A172 (cell line): ENCODE results near the gene STK33. TPM values are rescaled to one million over a fixed set of nuclear protein-coding genes. Genes with fewer than 3 reads are reported as not detected.

Experiments
- DNase-seq: peaks from one replicate; pipeline ENCODE4 v3.0.0-alpha.2; 2015; ENCODE audit warnings: low spot score
- total RNA-seq: library from RNA; depleted of rRNA; stranded (reverse); fragments of >200 nt; shearing (Covaris generic); gene quantifications from 2 replicates; pipeline ENCODE4 v1.2.3, GENCODE V29; 2014

STK33 gene
- total RNA-seq, 1 experiment from 2014 or later: 31.3 TPM

DNA sequence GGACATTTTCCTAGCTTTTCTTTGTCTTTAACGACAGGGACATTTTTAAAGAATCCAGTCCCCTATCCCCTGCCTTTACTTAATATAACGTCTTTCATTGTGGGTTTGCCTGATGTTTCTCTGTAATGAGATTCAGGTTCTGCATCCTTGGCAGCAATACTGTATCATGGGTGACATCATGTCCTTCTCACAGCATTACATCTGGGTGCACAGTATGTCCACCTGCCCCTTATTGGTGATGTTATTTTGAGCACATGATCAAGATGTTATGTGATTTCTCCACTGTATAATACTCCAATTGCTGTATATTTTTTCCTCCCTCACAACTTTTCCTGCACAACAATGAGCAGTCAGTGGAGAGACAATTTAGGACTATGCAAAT lies 9.7 kb upstream of the STK33 start:
- no peak for DNase-seq

DNA sequence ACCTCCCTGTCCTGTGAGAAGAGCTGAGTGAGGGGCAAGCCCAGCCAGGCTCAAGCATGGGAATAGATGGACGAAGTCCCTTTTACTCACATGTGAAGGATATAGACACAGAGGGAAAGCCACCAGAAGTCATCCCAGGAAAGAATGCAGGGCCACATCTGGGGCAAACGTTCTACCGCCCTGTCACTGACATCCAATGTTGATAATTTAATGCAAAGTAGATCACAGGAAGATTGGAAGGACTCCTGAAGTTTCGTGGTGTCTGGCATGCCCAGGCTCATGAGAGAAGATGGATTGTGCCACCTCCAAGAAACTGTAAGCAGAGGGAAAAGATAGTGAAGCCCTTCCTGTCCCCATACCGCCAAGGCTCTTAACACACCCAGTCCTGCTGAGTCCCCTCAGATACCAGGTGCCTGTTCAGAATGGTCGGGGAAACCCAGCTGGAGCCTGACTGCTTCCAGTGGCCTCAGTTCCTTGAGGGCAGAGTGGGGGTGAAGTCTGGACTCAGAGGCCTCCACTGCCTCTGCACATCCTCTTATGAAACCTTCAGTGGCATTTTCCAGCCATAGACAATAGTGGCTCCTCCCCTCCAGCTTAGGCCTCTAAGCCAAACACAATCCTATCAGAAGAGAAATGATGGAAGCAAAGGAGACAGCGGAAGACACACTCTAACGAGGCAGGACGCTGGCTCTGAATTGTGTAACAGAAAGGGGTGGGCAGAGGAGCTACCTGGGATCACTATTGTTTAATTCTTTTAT lies 7.5 kb upstream of the STK33 start:
- DNase-seq: no peak

DNA sequence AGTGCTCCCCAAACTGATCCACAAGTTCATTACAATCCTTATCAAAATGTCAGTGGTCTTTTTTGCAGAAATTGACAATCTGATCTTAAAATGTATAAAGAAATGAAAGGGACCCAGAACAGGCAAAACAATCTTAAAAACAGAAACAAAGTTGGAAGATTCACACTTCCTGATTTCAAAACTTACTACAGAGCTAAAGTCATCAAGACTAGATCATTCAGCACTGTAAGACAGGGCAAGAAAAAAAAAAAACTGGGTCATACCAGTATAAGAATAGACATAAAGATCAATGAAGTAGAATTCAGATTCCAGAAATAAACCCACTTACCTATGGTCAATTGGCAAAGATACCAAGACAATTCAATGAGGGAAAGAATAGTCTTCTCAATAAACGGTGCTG lies 4.5 kb upstream of the STK33 start:
- DNase-seq: no peak

DNA sequence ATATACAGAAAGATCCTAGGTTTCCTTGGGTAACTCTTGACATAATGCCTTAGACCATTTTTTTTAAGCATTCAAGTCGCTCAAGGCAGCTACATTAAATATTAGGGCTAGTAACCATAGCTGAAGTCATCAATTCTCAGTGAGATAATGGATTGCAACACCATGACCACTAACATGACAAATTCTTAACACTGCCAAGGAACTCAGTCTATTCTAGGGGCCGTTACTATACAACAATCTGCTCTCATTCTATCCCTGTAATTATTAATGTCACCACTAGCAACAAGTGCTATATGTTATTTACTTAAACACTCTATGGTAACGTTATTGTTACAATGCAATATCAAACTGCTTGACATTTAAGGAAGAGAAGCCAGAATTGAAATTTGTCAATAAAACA lies 3.2 kb upstream of the STK33 start:
- no peak for DNase-seq

DNA sequence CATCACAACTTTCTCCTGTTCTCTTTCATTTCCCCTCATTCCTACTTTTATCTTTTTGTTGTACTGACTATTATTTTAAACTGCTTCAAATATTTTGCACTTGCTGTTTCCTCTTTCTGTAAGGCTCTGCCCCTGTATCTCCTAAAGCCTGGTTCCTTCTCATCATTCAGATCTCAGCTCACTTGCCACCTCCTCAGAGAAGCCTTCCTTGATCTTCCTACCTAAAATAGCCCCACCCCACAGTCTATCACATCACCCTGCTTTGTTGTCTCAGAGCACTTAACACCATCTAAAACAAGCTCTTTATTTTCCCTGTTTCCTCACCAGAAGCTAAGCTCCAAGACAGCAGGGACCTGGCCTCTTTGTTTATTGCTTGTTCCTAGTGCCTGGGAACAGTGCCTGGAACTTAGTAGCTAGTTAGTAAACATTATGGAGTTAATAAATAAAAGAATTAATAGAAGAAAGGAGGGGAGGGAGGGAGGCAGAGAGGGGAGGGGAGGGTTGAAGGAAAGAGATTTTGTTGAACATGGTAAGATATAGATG lies 2.5 kb upstream of the STK33 start:
- no peak for DNase-seq

DNA sequence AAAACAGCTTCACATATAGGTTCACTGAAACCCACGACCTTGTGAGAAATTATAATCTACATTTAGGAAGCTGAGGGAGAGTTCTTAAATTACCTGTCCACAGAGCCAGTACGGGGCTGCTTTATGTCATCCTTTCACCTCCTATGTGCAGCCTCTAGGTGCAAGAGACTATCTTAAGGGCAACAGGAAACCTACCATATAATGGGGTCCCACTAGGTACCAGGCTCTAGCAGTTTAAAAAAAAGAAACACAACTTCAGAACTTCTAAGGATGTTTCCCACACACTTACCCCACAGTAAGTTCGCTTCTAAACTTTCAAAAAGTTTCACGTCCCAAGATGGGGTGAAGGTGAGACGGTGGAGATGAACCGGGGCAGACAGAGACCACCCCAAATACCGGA lies 573 bp downstream of the STK33 start:
- DNase-seq: no peak

DNA sequence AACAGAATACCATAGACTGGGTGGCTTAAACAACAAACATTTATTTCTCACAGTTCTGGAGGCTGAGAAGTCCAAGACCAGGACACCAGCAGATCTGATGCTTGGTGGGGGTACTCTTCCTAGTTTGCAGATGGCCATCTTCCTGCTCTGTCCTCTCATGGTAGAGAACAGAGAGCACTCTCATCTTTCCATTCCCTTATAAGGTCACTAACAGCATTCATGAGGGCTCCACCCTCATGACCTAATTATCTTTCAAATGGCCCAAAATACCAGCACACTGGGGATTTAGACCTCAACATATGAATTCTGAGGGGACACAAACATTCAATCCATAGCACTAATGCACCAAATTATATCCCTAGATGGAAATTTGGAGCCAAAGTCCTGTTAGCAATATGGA lies 6.1 kb downstream of the STK33 start:
- DNase-seq: no peak

DNA sequence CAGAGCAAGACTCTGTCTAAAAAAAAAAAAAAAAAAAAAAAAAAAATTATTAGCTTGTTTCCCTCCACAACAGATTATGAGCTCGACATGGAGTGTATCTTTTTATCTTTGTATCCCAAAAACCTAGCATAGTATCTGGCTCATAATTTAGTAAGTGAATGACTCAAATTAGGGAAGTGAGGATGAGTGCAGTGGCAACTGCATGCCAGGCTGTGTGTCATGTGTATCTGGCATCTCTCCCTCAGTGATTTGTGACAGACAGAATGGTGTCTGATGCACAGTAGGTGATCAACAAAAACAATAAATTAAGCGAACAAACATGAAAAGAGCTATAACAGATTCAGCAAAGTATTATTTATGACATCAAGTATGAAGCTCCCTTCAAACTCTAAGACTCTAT lies 7.2 kb downstream of the STK33 start:
- DNase-seq: no peak

DNA sequence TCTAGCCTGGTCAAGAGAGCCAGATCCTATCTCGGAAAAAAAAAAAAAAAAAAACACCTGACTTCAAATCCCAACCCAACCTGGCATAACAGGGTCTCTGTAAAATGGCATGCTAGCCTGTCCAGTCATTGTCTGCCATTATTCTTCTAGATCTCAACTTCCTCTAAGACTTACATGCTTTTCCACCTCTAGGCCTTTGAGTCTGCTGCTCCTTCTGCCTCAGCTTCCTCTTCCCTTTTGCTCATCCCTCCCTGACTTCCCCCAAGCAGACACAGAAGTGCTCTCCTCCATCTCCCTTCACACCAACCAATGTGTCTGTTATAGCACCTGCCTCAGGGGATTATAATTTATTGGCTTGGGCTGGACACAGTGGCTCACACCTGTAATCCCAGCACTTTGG lies 7.8 kb downstream of the STK33 start:
- no peak for DNase-seq

DNA sequence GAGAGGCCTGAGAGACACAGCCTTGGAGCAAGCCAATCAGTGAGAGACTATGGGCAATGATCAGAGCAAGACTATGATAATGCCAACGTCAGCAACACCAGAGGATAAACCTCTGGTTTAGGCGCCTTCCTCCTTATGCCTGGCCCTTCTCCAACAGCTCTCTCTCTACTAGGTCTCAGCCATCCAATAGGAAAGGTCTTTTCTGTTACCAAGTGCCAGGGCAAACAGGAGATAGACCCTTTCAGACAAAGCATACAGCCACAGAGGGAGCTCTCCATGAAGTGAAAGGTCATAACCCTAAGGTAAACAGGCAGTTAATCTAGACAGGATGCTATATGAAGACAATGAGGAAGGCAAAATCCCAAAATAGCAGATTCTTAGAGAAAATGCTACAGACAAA lies 9.5 kb downstream of the STK33 start:
- DNase-seq: no peak

DNA sequence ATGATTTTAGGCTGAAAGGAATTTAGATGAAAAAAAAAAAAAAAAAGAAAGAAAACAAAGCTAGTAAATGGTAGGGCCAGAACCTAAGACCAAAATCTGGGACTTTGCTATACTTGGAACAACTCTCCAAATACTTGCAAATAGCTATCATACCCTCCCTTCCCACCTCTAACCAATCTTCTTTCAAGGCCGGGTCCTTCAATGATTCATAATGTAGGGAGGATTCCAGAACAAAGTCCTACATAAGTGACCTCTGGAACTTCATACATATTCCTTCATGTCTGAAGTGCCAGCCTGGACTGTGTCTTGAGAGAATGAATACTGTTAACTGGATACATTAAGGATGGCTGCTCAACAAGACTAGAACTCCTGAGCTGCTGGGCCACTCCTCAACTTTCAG lies 9.9 kb downstream of the STK33 start:
- DNase-seq: no peak

DNA sequence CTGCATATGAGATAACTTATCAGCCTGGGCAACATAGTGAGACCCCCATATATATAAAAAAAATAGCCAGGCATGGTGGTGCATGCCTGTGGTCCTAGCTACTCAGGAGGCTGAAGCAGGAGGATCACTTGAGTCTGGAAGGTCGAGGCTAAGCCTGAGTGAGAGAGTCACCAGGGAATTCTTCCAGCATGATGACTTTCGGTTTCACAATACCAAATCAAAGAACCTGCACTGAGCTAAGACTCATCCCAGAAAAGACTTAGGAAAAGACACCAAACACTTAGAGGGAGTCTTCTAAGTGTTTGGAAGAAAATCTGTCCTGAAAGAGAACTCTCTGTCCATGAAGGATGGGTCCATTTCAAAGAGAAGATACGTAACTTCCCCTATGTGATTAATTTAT lies 12.7 kb downstream of the STK33 start:
- no peak for DNase-seq

DNA sequence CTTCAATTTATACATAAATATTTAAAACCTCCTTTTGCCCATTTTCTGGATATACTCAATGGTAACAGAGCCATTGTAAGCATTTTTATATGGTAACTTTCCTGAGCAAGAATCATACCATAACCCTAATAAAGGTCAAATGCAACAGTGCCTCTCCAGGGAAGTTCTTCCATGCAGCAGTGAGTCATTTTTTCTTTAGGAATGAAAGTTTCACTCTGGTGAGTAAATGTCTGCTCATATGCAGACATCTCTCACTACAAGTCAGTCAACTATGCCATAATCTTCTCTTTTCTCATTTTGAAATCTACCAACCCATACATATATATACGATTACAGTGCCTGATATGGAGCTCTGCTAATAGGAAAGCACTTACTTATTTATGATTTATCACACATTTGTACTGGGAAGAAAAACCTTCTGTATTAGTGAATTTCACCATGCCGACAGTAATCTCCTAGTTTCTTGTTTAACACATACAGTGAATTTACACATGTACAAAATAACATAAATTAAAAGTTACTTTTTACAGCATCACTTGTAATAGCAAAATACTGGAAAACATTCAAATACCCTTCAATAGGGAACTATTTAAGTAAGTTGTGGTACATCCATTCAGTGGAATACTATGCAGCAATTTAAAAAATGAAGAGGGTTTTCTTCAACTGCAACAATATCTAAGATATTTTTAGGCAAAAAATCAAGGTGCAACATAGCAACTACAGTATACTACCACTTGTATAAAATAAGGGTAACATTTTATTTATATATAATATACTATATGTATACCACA lies 16.0 kb downstream of the STK33 start:
- no peak for DNase-seq

DNA sequence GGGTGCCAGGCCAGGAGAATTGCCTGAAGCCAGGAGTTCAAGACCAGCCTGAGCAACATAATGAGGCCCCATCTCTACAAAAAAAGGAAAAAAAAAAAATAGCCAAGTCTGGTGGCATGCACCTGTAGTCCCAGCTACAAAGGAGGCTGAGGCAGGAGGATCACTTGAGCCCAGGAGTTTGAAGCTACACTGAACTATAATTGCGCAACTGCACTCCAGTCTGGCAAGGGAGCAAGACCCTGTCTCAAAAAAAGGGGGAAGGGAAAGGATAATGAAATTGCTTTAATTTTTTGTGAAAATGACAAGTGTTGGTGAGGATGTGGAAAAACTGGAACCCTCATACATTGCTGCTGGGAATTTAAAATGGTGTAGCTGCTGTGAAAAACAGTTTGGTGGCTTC lies 19.2 kb downstream of the STK33 start:
- no peak for DNase-seq

DNA sequence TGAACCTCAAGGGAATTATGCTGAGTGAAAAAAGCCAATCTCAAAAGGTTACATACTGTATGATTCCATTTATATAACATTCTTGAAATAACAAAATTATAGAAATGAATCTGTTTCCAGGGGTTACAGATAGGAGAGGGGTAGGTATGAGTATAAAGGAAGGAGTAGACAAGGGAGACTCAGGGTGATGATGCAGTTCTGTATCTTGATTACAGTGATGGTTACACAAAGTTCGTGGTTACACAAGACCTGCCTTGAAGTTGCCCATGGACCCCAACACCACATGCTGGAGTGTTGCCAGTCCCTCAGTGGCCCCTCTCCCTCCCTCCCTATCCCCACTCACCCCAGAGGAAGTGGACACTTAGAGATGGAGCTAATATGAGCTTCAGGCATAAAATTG lies 20.3 kb downstream of the STK33 start:
- DNase-seq: no peak

DNA sequence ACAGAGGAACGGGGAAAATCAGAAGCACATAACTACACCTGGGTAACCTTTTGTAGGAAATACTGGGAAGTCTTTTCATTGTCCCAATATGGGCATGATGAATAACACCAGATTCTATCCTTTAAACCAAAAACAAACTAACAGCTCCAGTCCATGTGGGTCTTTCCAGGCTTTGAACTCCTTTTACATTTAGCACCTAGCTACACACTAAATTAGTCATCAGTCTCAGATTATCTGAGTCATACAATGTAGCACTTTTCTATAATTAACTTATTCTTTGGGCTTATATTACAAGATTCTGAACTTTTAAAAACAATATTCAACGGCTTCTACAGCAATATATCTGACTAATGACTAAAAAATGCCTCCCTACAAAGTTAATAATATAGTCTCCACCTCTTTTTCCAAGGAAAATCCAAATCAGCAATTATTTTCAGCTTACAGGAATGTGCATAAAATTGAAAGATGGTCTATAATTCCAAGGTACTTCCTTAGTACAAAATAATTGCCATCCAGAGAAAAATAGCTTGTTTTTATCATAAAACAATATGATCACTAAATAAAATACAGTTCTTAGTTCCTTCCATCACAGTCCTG lies 26.3 kb downstream of the STK33 start:
- DNase-seq: peak; percentile 59

DNA sequence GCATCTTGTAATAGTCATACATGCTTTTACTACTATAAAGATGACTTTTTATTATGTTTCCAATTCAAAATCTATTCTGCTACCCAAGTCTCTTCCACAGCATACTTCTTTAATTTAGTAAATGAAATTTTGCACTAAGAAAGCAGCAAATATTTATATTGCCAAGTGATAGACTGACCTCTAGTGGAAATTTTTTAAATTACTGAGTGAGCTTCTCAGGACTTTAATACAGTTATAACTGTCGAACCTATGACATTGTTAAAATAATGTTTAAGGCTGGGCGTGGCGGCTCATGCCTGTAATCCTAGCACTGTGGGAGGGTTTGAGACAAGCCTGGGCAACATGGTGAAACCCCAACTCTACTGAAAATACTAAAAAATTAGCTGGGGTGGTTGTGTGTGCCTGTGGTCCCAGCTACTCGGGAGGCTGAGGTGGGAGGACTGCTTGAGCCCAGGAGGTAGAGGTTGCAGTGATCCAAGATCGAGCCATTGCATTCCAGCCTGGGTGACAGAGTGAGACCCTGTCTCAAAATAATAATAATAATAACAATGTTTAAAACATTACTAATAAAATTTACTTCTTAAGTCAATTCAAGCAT lies 27.3 kb downstream of the STK33 start:
- DNase-seq: peak; percentile 64

DNA sequence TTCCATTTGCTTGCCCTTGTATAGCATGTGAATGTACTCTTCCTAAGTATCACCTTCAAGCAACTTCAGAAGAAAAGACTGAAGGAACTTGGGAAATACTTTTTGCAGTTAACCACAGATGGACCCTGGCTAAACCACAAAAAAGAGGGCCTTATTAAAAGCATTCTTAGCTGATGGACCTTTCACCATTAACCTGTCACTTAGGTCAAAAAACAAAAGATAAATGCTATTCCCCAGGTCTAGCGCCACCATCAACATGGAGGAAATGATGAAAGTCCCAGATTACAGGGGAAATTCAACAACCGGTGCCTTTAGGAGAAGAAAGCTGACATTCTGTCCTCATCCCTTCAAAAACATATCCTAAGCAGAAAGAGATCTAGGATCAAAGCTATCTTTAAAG lies 29.5 kb downstream of the STK33 start:
- DNase-seq: peak; percentile 13

DNA sequence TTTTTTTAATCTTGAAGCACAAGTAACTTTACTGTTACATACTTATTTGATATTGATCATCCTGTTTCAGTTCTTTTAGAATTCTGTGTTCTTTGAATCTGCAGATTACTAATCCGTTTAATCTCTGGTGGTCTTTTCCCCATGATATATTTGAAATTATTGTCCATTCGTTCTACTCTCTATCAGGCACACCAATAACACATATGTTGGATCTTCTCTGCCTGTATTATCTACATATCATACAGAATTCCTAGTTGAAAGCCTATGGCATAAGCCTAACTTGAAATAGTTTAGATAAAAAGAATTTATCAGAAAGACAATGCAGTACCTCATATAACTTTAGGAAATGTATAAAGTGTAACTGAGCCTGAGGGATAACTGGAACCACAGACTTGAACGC lies 32.6 kb downstream of the STK33 start:
- no peak for DNase-seq

DNA sequence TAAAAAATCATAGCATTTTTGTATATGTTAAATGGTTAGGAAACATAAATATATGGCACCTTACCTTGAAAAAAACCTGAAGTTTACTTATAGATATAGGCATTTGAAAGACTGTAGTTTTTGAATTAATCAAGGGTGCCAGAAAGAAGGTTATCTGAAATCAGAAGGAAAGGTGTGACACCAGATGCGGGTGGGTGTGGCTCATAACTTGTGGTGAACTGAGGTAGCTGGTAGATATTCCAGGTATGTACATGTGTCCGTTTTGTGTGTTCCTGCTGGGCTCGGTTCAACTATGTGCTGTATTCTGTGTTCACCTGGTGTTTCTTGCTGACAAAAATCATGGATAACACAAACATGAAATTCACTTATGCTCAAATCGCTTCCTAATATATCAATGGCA lies 35.6 kb downstream of the STK33 start:
- no peak for DNase-seq

DNA sequence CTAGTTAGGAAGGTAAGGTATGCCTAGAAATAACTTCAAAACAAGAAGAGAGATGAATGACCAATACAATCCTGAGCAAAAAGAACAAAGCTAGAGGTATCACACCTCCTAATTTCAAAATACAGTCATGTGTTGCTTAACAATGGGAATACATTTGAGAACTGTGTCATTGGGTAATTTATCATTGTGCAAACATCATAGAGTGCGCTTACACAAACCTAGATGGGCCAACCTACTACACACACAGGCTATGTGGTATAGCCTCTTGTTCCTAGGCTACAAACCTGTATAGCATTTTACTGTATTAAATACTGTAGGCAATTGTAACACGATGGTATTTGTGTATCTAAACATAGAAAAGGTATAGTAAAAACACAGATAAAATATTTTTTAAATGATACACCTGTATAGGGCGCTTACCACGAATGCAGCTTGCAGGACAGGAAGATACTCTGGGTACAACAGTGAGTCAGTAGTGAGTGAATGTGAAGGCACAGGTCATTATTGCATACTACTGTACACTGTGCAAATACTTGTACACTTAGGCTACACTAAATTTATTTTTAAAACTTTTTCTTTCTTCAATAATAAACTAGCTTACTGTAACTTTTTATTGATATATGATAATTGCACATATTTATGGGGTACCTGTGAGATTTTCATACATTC lies 48.2 kb downstream of the STK33 start:
- no peak for DNase-seq

DNA sequence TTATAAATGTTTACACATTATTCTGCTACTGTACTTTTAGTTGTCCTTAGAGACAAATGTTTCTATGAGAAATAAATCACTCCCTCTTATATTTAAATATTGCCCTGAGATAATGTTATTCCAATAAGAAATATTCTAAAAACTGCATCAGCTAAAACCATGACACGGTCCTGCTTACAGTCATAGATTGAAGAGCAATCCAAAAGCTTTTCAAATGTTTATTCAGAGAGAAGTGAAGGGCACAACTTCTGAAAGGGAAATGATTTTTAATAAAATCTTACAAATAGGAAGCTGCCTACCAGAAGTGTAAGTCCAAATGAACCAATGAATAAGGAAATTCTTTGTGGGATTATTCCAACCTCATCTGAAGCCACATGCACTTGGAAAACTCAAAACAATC lies 49.2 kb downstream of the STK33 start:
- DNase-seq: no peak
